K562 (cell line): ENCODE data around the gene CNOT4.

Experiments used
- CC2D1A ChIP-seq: fragments of 450-650 bp; IDR thresholded peaks from 2 replicates; pipeline ENCODE4 v1.6.1; 2017; ENCODE audit warnings: mild to moderate bottlenecking
- ERF ChIP-seq: fragments of 450-650 bp; formaldehyde crosslinking; IDR thresholded peaks from 2 replicates; pipeline ENCODE4 v1.4.0; 2020; ENCODE audit warnings: mild to moderate bottlenecking, mixed read lengths
- FOXA3 ChIP-seq, 2 experiments: fragments of 450-650 bp in 1 of 2; sonication (generic) in 1 of 2; formaldehyde crosslinking; IDR thresholded peaks in 1 of 2; conservative IDR thresholded peaks in 1 of 2; 2 replicates each; pipeline versions ENCODE4 v1.4.0 to v1.8.0; 2020 to 2022; ENCODE audit warnings: mild to moderate bottlenecking in 2 of 2, missing genetic modification reagents in 1 of 2
- MAZ ChIP-seq, 2 experiments: fragments of 450-650 bp in 1 of 2; sonication (generic) in 1 of 2; formaldehyde crosslinking; IDR thresholded peaks in 1 of 2; conservative IDR thresholded peaks in 1 of 2; 2 replicates each; pipeline versions ENCODE4 v1.4.0 to v1.5.0; 2020; ENCODE audit warnings: mild to moderate bottlenecking in 1 of 2, missing genetic modification reagents in 1 of 2
- NR2C2 ChIP-seq, 2 experiments: fragments of 200-800 bp in 1 of 2; sonication (Bioruptor generic) in 1 of 2; sonication (generic) in 1 of 2; formaldehyde crosslinking in 1 of 2; IDR thresholded peaks; 2 replicates each; pipeline versions ENCODE4 v1.6.1 to v1.8.0; 2016 to 2022; ENCODE audit warnings: mild to moderate bottlenecking in 1 of 2, missing compliant biosample characterization in 1 of 2, missing genetic modification characterization in 1 of 2, missing genetic modification reagents in 1 of 2
- RCOR1 ChIP-seq, 2 experiments: IDR thresholded peaks; 2 replicates each; pipeline ENCODE4 v1.6.1; 2012; ENCODE audit warnings: low read depth in 2 of 2, low read length in 2 of 2, borderline replicate concordance in 1 of 2, improper control_type of control experiment in 1 of 2
- REST ChIP-seq, 2 experiments: fragments of 450-650 bp; formaldehyde crosslinking in 1 of 2; IDR thresholded peaks; 2 replicates each; pipeline versions ENCODE4 v1.4.0 to v1.6.1; 2014 to 2020; ENCODE audit warnings: mild to moderate bottlenecking in 2 of 2, borderline replicate concordance in 1 of 2, low read depth in 1 of 2
- SRSF3 ChIP-seq: fragments of 200-400 bp; formaldehyde crosslinking; IDR thresholded peaks from 2 replicates; pipeline ENCODE4 v1.6.1; 2016; ENCODE audit warnings: mild to moderate bottlenecking, low read length, moderate library complexity; ENCODE audit not compliant: insufficient read depth
- TAF1 ChIP-seq: IDR thresholded peaks from 2 replicates; pipeline ENCODE4 v1.6.1; 2011; ENCODE audit warnings: mild to moderate bottlenecking, low read length, moderate library complexity; ENCODE audit not compliant: insufficient read depth, control insufficient read depth, severe bottlenecking; ENCODE audit errors: extremely low read depth
- ZNF354B ChIP-seq: fragments of 250-450 bp; sonication (Bioruptor Pico); IDR thresholded peaks from 2 replicates; pipeline ENCODE4 v1.4.0; 2020
- ZNF707 ChIP-seq: fragments of 250-450 bp; sonication (Bioruptor Pico); conservative IDR thresholded peaks from 2 replicates; pipeline ENCODE4 v1.8.0; 2022; ENCODE audit warnings: inconsistent platforms, mild to moderate bottlenecking, moderate library complexity
- ZSCAN29 ChIP-seq: fragments of 450-650 bp; IDR thresholded peaks from 2 replicates; pipeline ENCODE4 v1.6.1; 2017
- TF ChIP-seq, protein P1 (sequence below): fragments of 250-450 bp; sonication (Bioruptor Pico); IDR thresholded peaks from 2 replicates; pipeline ENCODE4 v1.8.0; 2022; ENCODE audit warnings: inconsistent platforms
- TF ChIP-seq, protein P2 (sequence below): fragments of 250-450 bp; sonication (Bioruptor Pico); IDR thresholded peaks from 2 replicates; pipeline ENCODE4 v1.8.0; 2022; ENCODE audit warnings: moderate library complexity, mild to moderate bottlenecking, inconsistent platforms

GRCh38 chr7:135416431-135416830 lies 93.5 kb downstream of the CNOT4 start:
- TF ChIP-seq ZSCAN29 = no peak
- TF ChIP-seq REST (IDR thresholded peaks at IDR 0.05; ENCODE audit: borderline replicate concordance) = no peak
- no peak for TF ChIP-seq REST (CRISPR knock-in tag; IDR thresholded peaks at IDR 0.05; ENCODE audit: low read depth)
- TF ChIP-seq FOXA3 (CRISPR knock-in tag; conservative IDR thresholded peaks at IDR 0.05 in 1 of 2, IDR thresholded peaks at IDR 0.05 in 1 of 2) = no peak
- no peak for TF ChIP-seq MAZ (CRISPR knock-in tag; conservative IDR thresholded peaks at IDR 0.05 in 1 of 2, IDR thresholded peaks at IDR 0.05 in 1 of 2)
- TF ChIP-seq, protein P1, sequence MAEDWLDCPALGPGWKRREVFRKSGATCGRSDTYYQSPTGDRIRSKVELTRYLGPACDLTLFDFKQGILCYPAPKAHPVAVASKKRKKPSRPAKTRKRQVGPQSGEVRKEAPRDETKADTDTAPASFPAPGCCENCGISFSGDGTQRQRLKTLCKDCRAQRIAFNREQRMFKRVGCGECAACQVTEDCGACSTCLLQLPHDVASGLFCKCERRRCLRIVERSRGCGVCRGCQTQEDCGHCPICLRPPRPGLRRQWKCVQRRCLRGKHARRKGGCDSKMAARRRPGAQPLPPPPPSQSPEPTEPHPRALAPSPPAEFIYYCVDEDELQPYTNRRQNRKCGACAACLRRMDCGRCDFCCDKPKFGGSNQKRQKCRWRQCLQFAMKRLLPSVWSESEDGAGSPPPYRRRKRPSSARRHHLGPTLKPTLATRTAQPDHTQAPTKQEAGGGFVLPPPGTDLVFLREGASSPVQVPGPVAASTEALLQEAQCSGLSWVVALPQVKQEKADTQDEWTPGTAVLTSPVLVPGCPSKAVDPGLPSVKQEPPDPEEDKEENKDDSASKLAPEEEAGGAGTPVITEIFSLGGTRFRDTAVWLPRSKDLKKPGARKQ (CRISPR knock-in tag) = no peak
- TF ChIP-seq, protein P2, sequence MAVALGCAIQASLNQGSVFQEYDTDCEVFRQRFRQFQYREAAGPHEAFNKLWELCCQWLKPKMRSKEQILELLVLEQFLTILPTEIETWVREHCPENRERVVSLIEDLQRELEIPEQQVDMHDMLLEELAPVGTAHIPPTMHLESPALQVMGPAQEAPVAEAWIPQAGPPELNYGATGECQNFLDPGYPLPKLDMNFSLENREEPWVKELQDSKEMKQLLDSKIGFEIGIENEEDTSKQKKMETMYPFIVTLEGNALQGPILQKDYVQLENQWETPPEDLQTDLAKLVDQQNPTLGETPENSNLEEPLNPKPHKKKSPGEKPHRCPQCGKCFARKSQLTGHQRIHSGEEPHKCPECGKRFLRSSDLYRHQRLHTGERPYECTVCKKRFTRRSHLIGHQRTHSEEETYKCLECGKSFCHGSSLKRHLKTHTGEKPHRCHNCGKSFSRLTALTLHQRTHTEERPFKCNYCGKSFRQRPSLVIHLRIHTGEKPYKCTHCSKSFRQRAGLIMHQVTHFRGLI (CRISPR knock-in tag) = no peak
- no peak for TF ChIP-seq ZNF354B (CRISPR knock-in tag)
- TF ChIP-seq RCOR1 (IDR thresholded peaks at IDR 0.05; ENCODE audit: borderline replicate concordance in 1 of 2, low read depth in 2 of 2, low read length in 2 of 2) = no peak
- no peak for TF ChIP-seq ERF (CRISPR knock-in tag)
- TF ChIP-seq TAF1 = no peak
- TF ChIP-seq SRSF3 = no peak
- TF ChIP-seq ZNF707 (CRISPR knock-in tag) = no peak
- no peak for TF ChIP-seq CC2D1A
- no peak for TF ChIP-seq NR2C2 (CRISPR knock-in tag; IDR thresholded peaks at IDR 0.05)
- TF ChIP-seq NR2C2 (tag; IDR thresholded peaks at IDR 0.05) = no peak
